ENCODE measurements around the gene UBR4.
A peak's percentile ranks its signal among the peaks of the same experiment; 100 is the strongest.

The UBR4 gene

GRCh38 chr1:19198820-19199219, 11.2 kb downstream of the UBR4 start:
- no peak for ATAC-seq
- TF ChIP-seq ISL1 (CRISPR knock-in tag; IDR thresholded peaks at IDR 0.05) (no peak), CREB5 (CRISPR knock-in tag; IDR thresholded peaks at IDR 0.05; ENCODE audit: low read depth) (no peak), ARNTL (CRISPR knock-in tag; IDR thresholded peaks at IDR 0.05; ENCODE audit: borderline replicate concordance, low read depth) (no peak), ZNF565 (CRISPR knock-in tag; conservative IDR thresholded peaks at IDR 0.05; ENCODE audit: low read depth) (no peak), ZC3H10 (CRISPR knock-in tag; IDR thresholded peaks at IDR 0.05) (no peak), TCF4 (CRISPR knock-in tag; IDR thresholded peaks at IDR 0.05; ENCODE audit: borderline replicate concordance) (no peak), SNAI2 (CRISPR knock-in tag; IDR thresholded peaks at IDR 0.05) (no peak), ZFP3 (CRISPR knock-in tag; IDR thresholded peaks at IDR 0.05) (no peak), OSR1 (CRISPR knock-in tag; IDR thresholded peaks at IDR 0.05) (no peak), ZNF70 (CRISPR knock-in tag; IDR thresholded peaks at IDR 0.05) (no peak), RARB (CRISPR knock-in tag; IDR thresholded peaks at IDR 0.05) (no peak), ZNF8 (CRISPR knock-in tag; IDR thresholded peaks at IDR 0.05) (no peak), ZFP30 (CRISPR knock-in tag; IDR thresholded peaks at IDR 0.05) (no peak), TOX (CRISPR knock-in tag; IDR thresholded peaks at IDR 0.05; ENCODE audit: borderline replicate concordance) (no peak), GLIS3 (CRISPR knock-in tag; IDR thresholded peaks at IDR 0.05) (no peak), CSDC2 (CRISPR knock-in tag; IDR thresholded peaks at IDR 0.05) (no peak), PATZ1 (CRISPR knock-in tag; IDR thresholded peaks at IDR 0.05; ENCODE audit: borderline replicate concordance) (no peak)
- TF ChIP-seq, protein P1, sequence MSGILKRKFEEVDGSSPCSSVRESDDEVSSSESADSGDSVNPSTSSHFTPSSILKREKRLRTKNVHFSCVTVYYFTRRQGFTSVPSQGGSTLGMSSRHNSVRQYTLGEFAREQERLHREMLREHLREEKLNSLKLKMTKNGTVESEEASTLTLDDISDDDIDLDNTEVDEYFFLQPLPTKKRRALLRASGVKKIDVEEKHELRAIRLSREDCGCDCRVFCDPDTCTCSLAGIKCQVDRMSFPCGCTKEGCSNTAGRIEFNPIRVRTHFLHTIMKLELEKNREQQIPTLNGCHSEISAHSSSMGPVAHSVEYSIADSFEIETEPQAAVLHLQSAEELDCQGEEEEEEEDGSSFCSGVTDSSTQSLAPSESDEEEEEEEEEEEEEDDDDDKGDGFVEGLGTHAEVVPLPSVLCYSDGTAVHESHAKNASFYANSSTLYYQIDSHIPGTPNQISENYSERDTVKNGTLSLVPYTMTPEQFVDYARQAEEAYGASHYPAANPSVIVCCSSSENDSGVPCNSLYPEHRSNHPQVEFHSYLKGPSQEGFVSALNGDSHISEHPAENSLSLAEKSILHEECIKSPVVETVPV (CRISPR knock-in tag; IDR thresholded peaks at IDR 0.05), result no peak
- TF ChIP-seq, protein P2, sequence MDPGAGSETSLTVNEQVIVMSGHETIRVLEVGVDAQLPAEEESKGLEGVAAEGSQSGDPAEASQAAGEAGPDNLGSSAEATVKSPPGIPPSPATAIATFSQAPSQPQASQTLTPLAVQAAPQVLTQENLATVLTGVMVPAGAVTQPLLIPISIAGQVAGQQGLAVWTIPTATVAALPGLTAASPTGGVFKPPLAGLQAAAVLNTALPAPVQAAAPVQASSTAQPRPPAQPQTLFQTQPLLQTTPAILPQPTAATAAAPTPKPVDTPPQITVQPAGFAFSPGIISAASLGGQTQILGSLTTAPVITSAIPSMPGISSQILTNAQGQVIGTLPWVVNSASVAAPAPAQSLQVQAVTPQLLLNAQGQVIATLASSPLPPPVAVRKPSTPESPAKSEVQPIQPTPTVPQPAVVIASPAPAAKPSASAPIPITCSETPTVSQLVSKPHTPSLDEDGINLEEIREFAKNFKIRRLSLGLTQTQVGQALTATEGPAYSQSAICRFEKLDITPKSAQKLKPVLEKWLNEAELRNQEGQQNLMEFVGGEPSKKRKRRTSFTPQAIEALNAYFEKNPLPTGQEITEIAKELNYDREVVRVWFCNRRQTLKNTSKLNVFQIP (CRISPR knock-in tag; IDR thresholded peaks at IDR 0.05; ENCODE audit: borderline replicate concordance, low read depth), result no peak

- TF ChIP-seq ISL1 (CRISPR knock-in tag; IDR thresholded peaks at IDR 0.05) (peak; percentile 66; the same call in 1 of the 2 replicates), ZC3H10 (CRISPR knock-in tag; IDR thresholded peaks at IDR 0.05) (no peak)
- ATAC-seq, result no peak
These were observed 12.2 kb downstream of the UBR4 start for GRCh38 chr1:19197845-19198244.

DNA sequence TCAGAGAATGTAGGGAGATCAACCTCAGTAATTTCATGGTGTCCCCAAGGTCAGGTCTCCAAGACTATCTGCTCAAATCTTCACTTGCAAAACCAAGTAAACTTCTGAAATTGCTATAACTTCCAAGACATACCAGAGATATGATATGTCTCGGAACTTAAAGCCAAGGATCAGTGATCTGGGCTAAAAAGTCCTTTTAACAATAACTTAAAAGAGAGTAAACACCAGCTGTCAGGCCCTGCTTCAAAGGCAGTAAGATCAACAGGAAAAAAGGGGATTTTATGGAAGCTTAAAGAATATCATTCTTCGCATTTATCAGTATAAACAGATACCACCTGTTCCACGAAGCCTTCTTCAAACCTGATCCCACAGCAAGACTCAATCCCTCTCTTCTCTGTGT, 13.7 kb downstream of the UBR4 start:
- ATAC-seq, result no peak
- TF ChIP-seq ZC3H10 (CRISPR knock-in tag; IDR thresholded peaks at IDR 0.05) (no peak), CSDC2 (CRISPR knock-in tag; IDR thresholded peaks at IDR 0.05) (no peak), SNAI2 (CRISPR knock-in tag; IDR thresholded peaks at IDR 0.05) (no peak), TOX (CRISPR knock-in tag; IDR thresholded peaks at IDR 0.05; ENCODE audit: borderline replicate concordance) (no peak), ZNF565 (CRISPR knock-in tag; conservative IDR thresholded peaks at IDR 0.05; ENCODE audit: low read depth) (no peak), OSR1 (CRISPR knock-in tag; IDR thresholded peaks at IDR 0.05) (no peak), ESRRG (CRISPR knock-in tag; IDR thresholded peaks at IDR 0.05) (no peak), CREB5 (CRISPR knock-in tag; IDR thresholded peaks at IDR 0.05; ENCODE audit: low read depth) (no peak), ZNF8 (CRISPR knock-in tag; IDR thresholded peaks at IDR 0.05) (no peak), ZFP30 (CRISPR knock-in tag; IDR thresholded peaks at IDR 0.05) (no peak), ISL1 (CRISPR knock-in tag; IDR thresholded peaks at IDR 0.05) (no peak), BACH2 (CRISPR knock-in tag; IDR thresholded peaks at IDR 0.05; ENCODE audit: borderline replicate concordance) (no peak)
- TF ChIP-seq, protein P3, sequence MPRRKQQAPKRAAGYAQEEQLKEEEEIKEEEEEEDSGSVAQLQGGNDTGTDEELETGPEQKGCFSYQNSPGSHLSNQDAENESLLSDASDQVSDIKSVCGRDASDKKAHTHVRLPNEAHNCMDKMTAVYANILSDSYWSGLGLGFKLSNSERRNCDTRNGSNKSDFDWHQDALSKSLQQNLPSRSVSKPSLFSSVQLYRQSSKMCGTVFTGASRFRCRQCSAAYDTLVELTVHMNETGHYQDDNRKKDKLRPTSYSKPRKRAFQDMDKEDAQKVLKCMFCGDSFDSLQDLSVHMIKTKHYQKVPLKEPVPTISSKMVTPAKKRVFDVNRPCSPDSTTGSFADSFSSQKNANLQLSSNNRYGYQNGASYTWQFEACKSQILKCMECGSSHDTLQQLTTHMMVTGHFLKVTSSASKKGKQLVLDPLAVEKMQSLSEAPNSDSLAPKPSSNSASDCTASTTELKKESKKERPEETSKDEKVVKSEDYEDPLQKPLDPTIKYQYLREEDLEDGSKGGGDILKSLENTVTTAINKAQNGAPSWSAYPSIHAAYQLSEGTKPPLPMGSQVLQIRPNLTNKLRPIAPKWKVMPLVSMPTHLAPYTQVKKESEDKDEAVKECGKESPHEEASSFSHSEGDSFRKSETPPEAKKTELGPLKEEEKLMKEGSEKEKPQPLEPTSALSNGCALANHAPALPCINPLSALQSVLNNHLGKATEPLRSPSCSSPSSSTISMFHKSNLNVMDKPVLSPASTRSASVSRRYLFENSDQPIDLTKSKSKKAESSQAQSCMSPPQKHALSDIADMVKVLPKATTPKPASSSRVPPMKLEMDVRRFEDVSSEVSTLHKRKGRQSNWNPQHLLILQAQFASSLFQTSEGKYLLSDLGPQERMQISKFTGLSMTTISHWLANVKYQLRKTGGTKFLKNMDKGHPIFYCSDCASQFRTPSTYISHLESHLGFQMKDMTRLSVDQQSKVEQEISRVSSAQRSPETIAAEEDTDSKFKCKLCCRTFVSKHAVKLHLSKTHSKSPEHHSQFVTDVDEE (CRISPR knock-in tag; IDR thresholded peaks at IDR 0.05), result no peak
